Activated naive CD8-positive, alpha-beta T cell treated with anti-CD3 and anti-CD28 coated beads for 36 hours (primary cell): Measurements from ENCODE around the gene LPIN1. TPM values are rescaled to one million over a fixed set of nuclear protein-coding genes. Genes with fewer than 3 reads are reported as not detected.
A peak's percentile ranks its signal among the peaks of the same experiment; 100 is the strongest.

Experiments used
- DNase-seq: peaks from one replicate; pipeline ENCODE4 v3.0.0; 2021
- H3K27ac Mint-ChIP-seq: one replicate; pipeline ENCODE4 v1.8.0; 2022; ENCODE audit warnings: mild to moderate bottlenecking, moderate library complexity, mixed read lengths
- H3K27me3 Mint-ChIP-seq: one replicate; pipeline ENCODE4 v1.8.0; 2022; ENCODE audit warnings: mild to moderate bottlenecking, mixed read lengths
- H3K36me3 Mint-ChIP-seq: one replicate; pipeline ENCODE4 v1.8.0; 2021; ENCODE audit warnings: mild to moderate bottlenecking, mixed read lengths
- H3K4me1 Mint-ChIP-seq: one replicate; pipeline ENCODE4 v1.8.0; 2021; ENCODE audit warnings: mixed read lengths
- H3K4me3 Mint-ChIP-seq: one replicate; pipeline ENCODE4 v1.8.0; 2022; ENCODE audit warnings: mild to moderate bottlenecking, moderate library complexity, mixed read lengths
- H3K9me3 Mint-ChIP-seq: one replicate; pipeline ENCODE4 v1.8.0; 2022; ENCODE audit warnings: mixed read lengths
- total RNA-seq, 2 experiments: library from RNA; stranded (reverse); gene quantifications; one replicate each; pipeline ENCODE4 v1.2.3, GENCODE V29; 2021

The LPIN1 gene
- total RNA-seq, 2 experiments from 2014 or later: 24.1 to 25.2 TPM

GRCh38 chr2:11746807-11747459, 501 bp downstream of the LPIN1 start:
- H3K27me3 Mint-ChIP-seq: no peaks in the 10 kb centered on the region
- DNase-seq: no peak
- peak overlapping the region; percentile 82 for H3K27ac Mint-ChIP-seq
- peak overlapping the region; percentile 93 for H3K4me3 Mint-ChIP-seq
- peaks cover 65% of the 10 kb centered on the region for H3K4me1 Mint-ChIP-seq
- no peaks in the 10 kb centered on the region for H3K9me3 Mint-ChIP-seq
- no peaks in the 10 kb centered on the region for H3K36me3 Mint-ChIP-seq

- Mint-ChIP-seq H3K36me3 (no peaks in the 10 kb centered on the region), H3K27me3 (no peaks in the 10 kb centered on the region), H3K4me1 (peaks cover 72% of the 10 kb centered on the region), H3K27ac (peak overlapping the region; percentile 82), H3K4me3 (peak overlapping the region; percentile 93), H3K9me3 (no peaks in the 10 kb centered on the region)
- DNase-seq: no peak
Observed at GRCh38 chr2:11748018-11748860, 1.8 kb downstream of the LPIN1 start.

DNA sequence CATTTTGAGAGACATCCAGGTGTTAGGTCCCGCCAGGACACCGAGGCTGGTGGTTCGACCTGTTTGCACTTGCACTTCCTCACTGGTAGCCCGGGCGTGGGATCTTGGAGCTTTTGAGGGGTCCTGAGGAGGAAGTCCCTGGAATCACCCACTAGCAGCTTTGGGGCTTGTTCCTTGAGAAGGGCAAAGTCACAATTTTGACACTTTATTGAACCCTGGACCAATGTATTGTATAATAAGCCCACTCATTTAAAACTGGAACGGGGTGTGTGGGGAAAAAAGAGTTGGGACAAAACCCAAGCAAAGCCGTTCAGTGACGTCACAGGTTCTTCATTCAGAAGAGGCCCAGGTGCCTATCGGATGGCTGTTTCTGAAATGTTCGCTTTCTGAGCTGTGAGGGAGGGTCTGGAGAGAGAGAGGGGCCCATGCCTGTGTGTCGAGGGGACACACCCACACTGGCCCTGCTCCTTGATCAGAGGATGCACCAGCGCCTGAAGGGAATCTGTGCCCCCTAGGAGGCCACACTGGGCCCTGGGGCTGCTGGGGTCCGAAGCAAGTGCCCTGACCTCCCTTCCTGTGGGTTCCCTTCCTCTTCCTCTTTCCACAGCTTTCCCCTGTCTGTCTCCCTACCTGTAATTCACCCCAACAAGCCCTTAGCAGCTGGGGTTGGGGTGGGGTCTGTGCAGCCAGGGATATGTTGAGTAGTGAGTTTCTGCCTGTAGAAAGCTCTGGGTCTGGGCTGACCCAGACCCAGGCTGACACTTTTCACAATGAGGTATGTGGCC, 2.6 kb downstream of the LPIN1 start:
- Mint-ChIP-seq H3K4me3 (peak overlapping the region; percentile 93), H3K36me3 (no peaks in the 10 kb centered on the region), H3K9me3 (no peaks in the 10 kb centered on the region), H3K27me3 (no peaks in the 10 kb centered on the region), H3K4me1 (peaks cover 76% of the 10 kb centered on the region), H3K27ac (peak overlapping the region; percentile 82)
- no peak for DNase-seq

DNA sequence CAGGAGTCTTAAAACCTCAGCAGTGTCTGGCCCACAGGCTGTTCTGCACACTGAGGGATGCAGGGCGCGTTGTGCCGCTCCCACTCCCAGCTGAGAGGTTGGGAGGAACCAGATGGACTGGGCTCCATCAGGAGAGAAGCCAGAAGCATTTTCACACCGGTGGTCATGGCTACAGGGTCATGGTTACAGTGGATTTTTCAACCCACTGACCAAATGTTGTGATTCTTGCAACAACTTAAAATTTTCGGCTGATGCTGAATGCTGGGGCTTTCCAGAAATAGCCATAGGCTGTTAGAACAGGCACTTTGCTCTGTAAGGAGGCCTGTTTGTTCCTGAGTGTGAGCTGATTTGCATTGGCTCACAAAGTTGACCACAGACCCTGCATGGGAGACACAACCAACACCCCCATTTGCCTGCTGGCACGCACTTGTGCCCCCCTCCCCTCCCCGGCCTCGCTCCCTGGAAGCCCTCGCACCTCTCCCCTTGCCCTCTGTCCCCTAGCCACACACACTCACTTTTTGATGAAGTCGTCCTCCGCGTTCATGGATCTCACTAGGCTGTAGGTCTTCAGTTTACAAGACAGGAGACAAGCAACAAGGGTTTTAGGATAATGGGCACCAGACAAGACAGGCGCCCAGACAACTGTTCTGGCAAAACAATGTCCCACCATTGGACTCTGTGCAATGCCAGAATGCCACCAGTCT, 3.4 kb downstream of the LPIN1 start:
- H3K27ac Mint-ChIP-seq: peak overlapping the region; percentile 91
- H3K9me3 Mint-ChIP-seq: no peaks in the 10 kb centered on the region
- no peaks in the 10 kb centered on the region for H3K27me3 Mint-ChIP-seq
- no peak for DNase-seq
- H3K4me1 Mint-ChIP-seq: peaks cover 78% of the 10 kb centered on the region
- no peaks in the 10 kb centered on the region for H3K36me3 Mint-ChIP-seq
- peak overlapping the region; percentile 47 for H3K4me3 Mint-ChIP-seq

GRCh38 chr2:11750422-11750821, 4.0 kb downstream of the LPIN1 start:
- H3K27me3 Mint-ChIP-seq: no peaks in the 10 kb centered on the region
- DNase-seq: peak; percentile 48
- peaks cover 3% of the 10 kb centered on the region for H3K36me3 Mint-ChIP-seq
- H3K4me3 Mint-ChIP-seq: peak overlapping the region; percentile 47
- H3K4me1 Mint-ChIP-seq: peaks cover 80% of the 10 kb centered on the region
- peak overlapping the region; percentile 91 for H3K27ac Mint-ChIP-seq
- no peaks in the 10 kb centered on the region for H3K9me3 Mint-ChIP-seq

DNA sequence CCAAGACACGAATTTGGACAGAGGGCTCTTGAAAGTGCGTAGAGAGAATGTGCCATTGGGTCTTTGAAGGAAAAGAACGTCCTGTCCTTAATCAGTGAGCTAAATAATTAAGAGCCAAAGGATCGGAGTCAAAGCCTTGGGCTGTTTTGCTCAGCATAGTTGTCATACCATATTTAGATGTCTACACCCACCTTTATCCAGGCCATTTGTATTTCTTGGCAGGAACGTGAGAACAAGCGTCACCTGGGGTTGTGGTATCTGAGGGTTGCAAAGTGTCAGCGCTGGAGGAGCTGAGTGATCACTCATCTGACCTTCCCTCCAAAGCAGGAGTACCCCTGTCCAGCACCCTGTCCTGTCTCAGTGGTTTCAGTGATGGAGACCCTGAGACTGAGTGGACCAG, 4.5 kb downstream of the LPIN1 start:
- peak overlapping the region; percentile 47 for H3K4me3 Mint-ChIP-seq
- peaks cover 81% of the 10 kb centered on the region for H3K4me1 Mint-ChIP-seq
- peak; percentile 45 for DNase-seq
- H3K36me3 Mint-ChIP-seq: peaks cover 3% of the 10 kb centered on the region
- H3K27ac Mint-ChIP-seq: peak overlapping the region; percentile 91
- H3K27me3 Mint-ChIP-seq: no peaks in the 10 kb centered on the region
- H3K9me3 Mint-ChIP-seq: no peaks in the 10 kb centered on the region

GRCh38 chr2:11752906-11753305, 6.5 kb downstream of the LPIN1 start:
- peaks cover 7% of the 10 kb centered on the region for H3K36me3 Mint-ChIP-seq
- no peaks in the 10 kb centered on the region for H3K27me3 Mint-ChIP-seq
- H3K27ac Mint-ChIP-seq: peak overlapping the region; percentile 97
- no peak for DNase-seq
- H3K9me3 Mint-ChIP-seq: no peaks in the 10 kb centered on the region
- peaks cover 89% of the 10 kb centered on the region for H3K4me1 Mint-ChIP-seq
- H3K4me3 Mint-ChIP-seq: peak overlapping the region; percentile 76

DNA sequence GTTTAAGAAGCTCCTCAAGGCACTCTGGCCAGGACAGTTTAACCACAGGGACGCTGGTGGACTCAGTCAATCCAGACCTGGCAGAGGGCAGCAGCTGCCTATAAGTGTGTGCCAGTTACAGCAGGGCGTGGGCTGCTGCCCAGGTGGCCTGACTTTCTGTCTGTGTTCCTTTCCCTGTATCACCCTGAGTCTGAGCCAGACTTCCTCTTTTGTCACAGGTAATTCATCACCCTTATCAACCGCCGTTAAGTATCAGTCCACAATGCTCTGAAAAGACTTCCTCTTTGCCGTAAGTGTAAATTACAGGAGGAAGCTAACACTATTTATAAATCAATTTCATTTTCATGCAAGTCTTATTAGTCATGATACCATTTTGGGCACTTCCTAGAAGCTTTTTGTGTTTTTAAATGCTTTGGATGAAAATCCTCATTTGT, 7.0 kb downstream of the LPIN1 start:
- Mint-ChIP-seq H3K4me3 (peak overlapping the region; percentile 76), H3K36me3 (peaks cover 11% of the 10 kb centered on the region), H3K27me3 (no peaks in the 10 kb centered on the region), H3K4me1 (peaks cover 89% of the 10 kb centered on the region), H3K9me3 (no peaks in the 10 kb centered on the region), H3K27ac (peak overlapping the region; percentile 97)
- DNase-seq: peak; percentile 46

- H3K9me3 Mint-ChIP-seq: peaks cover 5% of the 10 kb centered on the region
- peak; percentile 80 for DNase-seq
- peaks cover 89% of the 10 kb centered on the region for H3K4me1 Mint-ChIP-seq
- H3K36me3 Mint-ChIP-seq: peaks cover 17% of the 10 kb centered on the region
- no peaks in the 10 kb centered on the region for H3K27me3 Mint-ChIP-seq
- H3K4me3 Mint-ChIP-seq: peak overlapping the region; percentile 76
- peak overlapping the region; percentile 97 for H3K27ac Mint-ChIP-seq
Observed at GRCh38 chr2:11753886-11754699, 7.7 kb downstream of the LPIN1 start.

GRCh38 chr2:11754700-11755015, 8.2 kb downstream of the LPIN1 start:
- Mint-ChIP-seq H3K9me3 (peaks cover 5% of the 10 kb centered on the region), H3K4me3 (peak overlapping the region; percentile 76)

DNA sequence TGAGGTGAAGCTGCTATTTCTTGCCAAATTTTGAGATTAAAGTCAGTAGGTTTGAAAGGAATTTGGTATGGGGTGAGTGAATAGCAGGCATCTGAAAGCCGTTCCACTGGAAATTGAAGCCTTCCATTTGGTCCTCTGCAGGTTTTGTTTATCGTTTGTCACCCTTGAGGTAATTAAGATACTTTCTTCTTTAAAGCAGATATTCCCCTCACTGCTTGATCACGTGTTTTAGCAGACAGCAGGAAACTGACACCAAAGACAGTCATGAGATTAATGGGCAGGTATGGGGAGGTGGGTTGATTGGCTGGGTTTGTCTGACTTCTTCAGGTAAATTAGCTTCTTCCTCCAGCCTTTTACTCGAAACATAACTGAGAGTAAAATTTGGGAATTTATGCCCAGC, 10.7 kb downstream of the LPIN1 start:
- Mint-ChIP-seq H3K4me1 (peaks cover 78% of the 10 kb centered on the region), H3K9me3 (peaks cover 5% of the 10 kb centered on the region), H3K27me3 (no peaks in the 10 kb centered on the region), H3K36me3 (peaks cover 23% of the 10 kb centered on the region), H3K4me3 (no peak overlapping the region), H3K27ac (peak overlapping the region; percentile 82)
- no peak for DNase-seq

More at GRCh38 chr2:11754700-11755015, 8.2 kb downstream of the LPIN1 start:
- H3K27me3 Mint-ChIP-seq: no peaks in the 10 kb centered on the region
- peak overlapping the region; percentile 97 for H3K27ac Mint-ChIP-seq
- H3K36me3 Mint-ChIP-seq: peaks cover 20% of the 10 kb centered on the region
- no peak for DNase-seq
- peaks cover 86% of the 10 kb centered on the region for H3K4me1 Mint-ChIP-seq

DNA sequence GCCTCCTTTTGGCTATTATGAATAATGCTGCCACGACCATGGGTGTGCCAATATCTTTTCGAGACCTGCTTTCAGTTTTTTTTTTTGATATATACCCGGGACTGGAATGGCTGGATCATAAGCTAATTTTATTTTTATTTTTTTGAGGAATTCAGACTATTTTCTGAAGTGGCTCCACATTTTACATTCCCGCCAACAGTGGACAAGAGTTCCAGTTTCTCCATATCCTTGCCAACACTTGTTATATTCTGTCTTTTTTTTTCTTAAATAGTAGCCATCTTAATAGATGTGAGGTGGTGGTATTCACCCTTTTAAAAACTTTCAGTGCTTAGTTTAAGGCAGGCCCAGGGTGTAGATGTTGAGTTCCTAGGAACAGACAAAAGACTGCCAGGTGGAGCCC, 11.8 kb downstream of the LPIN1 start:
- Mint-ChIP-seq H3K9me3 (peaks cover 5% of the 10 kb centered on the region), H3K27me3 (no peaks in the 10 kb centered on the region), H3K4me1 (peaks cover 75% of the 10 kb centered on the region), H3K4me3 (peak overlapping the region; percentile 9), H3K27ac (peak overlapping the region; percentile 82), H3K36me3 (peaks cover 23% of the 10 kb centered on the region)
- no peak for DNase-seq

GRCh38 chr2:11758647-11759046, 12.2 kb downstream of the LPIN1 start:
- peaks cover 70% of the 10 kb centered on the region for H3K4me1 Mint-ChIP-seq
- peak overlapping the region; percentile 82 for H3K27ac Mint-ChIP-seq
- H3K27me3 Mint-ChIP-seq: no peaks in the 10 kb centered on the region
- H3K36me3 Mint-ChIP-seq: peaks cover 23% of the 10 kb centered on the region
- no peak for DNase-seq
- peaks cover 5% of the 10 kb centered on the region for H3K9me3 Mint-ChIP-seq
- no peak overlapping the region for H3K4me3 Mint-ChIP-seq
